Natural killer cell (primary cell): ENCODE results near the gene KDSR. TPM values are rescaled to one million over a fixed set of nuclear protein-coding genes. Genes with fewer than 3 reads are reported as not detected.
A peak's percentile ranks its signal among the peaks of the same experiment; 100 is the strongest.

Experiments used
- ATAC-seq, 3 donors: fragments of 150-1000 bp in 2 of 3; fragments of 200-7000 bp in 1 of 3; cut with Tn5 transposase; 1 replicate in 1 of 3; 2 replicates in 2 of 3; pipeline ENCODE4 v1.10.0; 2021; ENCODE audit warnings: mild to moderate bottlenecking in 2 of 3, moderate library complexity in 2 of 3
- DNase-seq, 2 donors: peaks; one replicate each; pipeline versions ENCODE4 v3.0.0 to v3.0.0-alpha.2; 2013 to 2021; ENCODE audit warnings: mixed read lengths in 1 of 2
- H3K27ac ChIP-seq: one replicate; pipeline ENCODE4 v1.5.1; 2013; ENCODE audit warnings: mild to moderate bottlenecking, low read length
- H3K27me3 ChIP-seq: one replicate; pipeline ENCODE4 v1.6.1; 2013; ENCODE audit warnings: low read length; ENCODE audit not compliant: control insufficient read depth, insufficient read depth
- H3K36me3 ChIP-seq: one replicate; pipeline ENCODE4 v1.6.1; 2013; ENCODE audit warnings: low read length; ENCODE audit not compliant: control insufficient read depth, insufficient read depth
- H3K4me1 ChIP-seq: one replicate; pipeline ENCODE4 v1.6.1; 2013; ENCODE audit warnings: low read length; ENCODE audit not compliant: control insufficient read depth, insufficient read depth
- H3K4me3 ChIP-seq: one replicate; pipeline ENCODE4 v1.5.1; 2013; ENCODE audit warnings: low read length
- H3K9me3 ChIP-seq: one replicate; pipeline ENCODE4 v1.6.1; 2013; ENCODE audit warnings: low read length; ENCODE audit not compliant: control insufficient read depth, insufficient read depth
- H3K27ac Mint-ChIP-seq, 2 donors: one replicate each; pipeline ENCODE4 v1.8.0; 2022; ENCODE audit warnings: mild to moderate bottlenecking in 2 of 2, mixed read lengths in 2 of 2, moderate library complexity in 1 of 2
- H3K27me3 Mint-ChIP-seq, 2 donors: one replicate each; pipeline ENCODE4 v1.8.0; 2022; ENCODE audit warnings: low read depth in 2 of 2, mixed read lengths in 2 of 2
- H3K36me3 Mint-ChIP-seq: one replicate; pipeline ENCODE4 v1.8.0; 2022; ENCODE audit warnings: mixed read lengths
- H3K4me1 Mint-ChIP-seq, 2 donors: one replicate each; pipeline ENCODE4 v1.8.0; 2022; ENCODE audit warnings: mixed read lengths in 2 of 2
- H3K4me3 Mint-ChIP-seq: one replicate; pipeline ENCODE4 v1.8.0; 2022; ENCODE audit warnings: mild to moderate bottlenecking, moderate library complexity, mixed read lengths
- H3K9me3 Mint-ChIP-seq, 2 donors: one replicate each; pipeline ENCODE4 v1.8.0; 2022; ENCODE audit warnings: mixed read lengths in 2 of 2
- WGBS: methylation state at CpG from one replicate; pipeline ENCODE4 v1.1.7; 2013; ENCODE audit warnings: missing lambda C conversion rate; ENCODE audit not compliant: insufficient coverage; 5-methylcytosine and 5-hydroxymethylcytosine counted together
- intact Hi-C: fragments of 100-400 bp; cut with micrococcal nuclease; formaldehyde crosslinking; loops from one replicate; pipeline ENCODE4 v1.14.2; 2022
- total RNA-seq, 4 donors: library from RNA; stranded (reverse); fragments of 120-200 nt in 1 of 4; gene quantifications; one replicate each; pipeline versions ENCODE4 v1.2.3 to v1.2.4, GENCODE V29; 2013 to 2022
- TF ChIP-seq, protein P1 (sequence below): fragments of 200-600 bp; IDR thresholded peaks from one replicate; pipeline ENCODE4 v1.8.0; 2022; ENCODE audit warnings: antibody characterized with exemption

The KDSR gene
- total RNA-seq, 3 donors from 2014 or later (not counting 1 experiment from before 2014, with no cell fraction given): 11.1 to 15.1 (median 11.6) TPM

DNA sequence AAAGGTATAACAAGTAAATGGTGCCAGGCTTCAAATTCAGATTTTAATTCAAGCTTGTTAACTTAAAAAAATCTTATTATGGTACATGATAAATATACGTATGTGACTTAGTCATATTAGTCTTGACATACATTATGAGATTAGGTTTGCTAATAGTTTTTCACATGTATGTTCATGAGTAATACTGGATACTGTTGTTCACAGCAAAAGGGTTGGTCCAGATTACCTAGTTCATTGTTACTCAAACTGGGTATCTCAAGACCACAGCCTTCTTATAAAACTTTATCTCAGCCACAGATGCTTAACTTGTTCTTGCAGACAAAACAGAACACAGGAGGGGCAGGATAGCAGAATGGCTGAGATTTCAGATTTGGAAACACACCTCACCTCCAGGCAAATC is 28.5 kb upstream of the KDSR start:
- no peak overlapping the region for H3K27ac ChIP-seq
- Mint-ChIP-seq H3K9me3 (no peaks in the 10 kb centered on the region), H3K36me3 (no peaks in the 10 kb centered on the region), H3K27me3 (no peaks in the 10 kb centered on the region), H3K27ac (no peak overlapping the region), H3K4me1 (peaks cover 0 to 7% of the 10 kb centered on the region in 2 donors), H3K4me3 (no peak overlapping the region)
- intact Hi-C loops: no loop called here
- H3K9me3 ChIP-seq: no peaks in the 10 kb centered on the region
- no peak for ATAC-seq
- H3K36me3 ChIP-seq: peaks cover 78% of the 10 kb centered on the region
- DNase-seq: no peak
- WGBS: no CpG with 5 or more reads among the region's 1 CpG
- no peaks in the 10 kb centered on the region for H3K27me3 ChIP-seq
- no peaks in the 10 kb centered on the region for H3K4me1 ChIP-seq
- no peak overlapping the region for H3K4me3 ChIP-seq
- TF ChIP-seq, protein P1, sequence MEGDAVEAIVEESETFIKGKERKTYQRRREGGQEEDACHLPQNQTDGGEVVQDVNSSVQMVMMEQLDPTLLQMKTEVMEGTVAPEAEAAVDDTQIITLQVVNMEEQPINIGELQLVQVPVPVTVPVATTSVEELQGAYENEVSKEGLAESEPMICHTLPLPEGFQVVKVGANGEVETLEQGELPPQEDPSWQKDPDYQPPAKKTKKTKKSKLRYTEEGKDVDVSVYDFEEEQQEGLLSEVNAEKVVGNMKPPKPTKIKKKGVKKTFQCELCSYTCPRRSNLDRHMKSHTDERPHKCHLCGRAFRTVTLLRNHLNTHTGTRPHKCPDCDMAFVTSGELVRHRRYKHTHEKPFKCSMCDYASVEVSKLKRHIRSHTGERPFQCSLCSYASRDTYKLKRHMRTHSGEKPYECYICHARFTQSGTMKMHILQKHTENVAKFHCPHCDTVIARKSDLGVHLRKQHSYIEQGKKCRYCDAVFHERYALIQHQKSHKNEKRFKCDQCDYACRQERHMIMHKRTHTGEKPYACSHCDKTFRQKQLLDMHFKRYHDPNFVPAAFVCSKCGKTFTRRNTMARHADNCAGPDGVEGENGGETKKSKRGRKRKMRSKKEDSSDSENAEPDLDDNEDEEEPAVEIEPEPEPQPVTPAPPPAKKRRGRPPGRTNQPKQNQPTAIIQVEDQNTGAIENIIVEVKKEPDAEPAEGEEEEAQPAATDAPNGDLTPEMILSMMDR: no peak

GRCh38 chr18:63394954-63395353 is 27.9 kb upstream of the KDSR start:
- H3K4me3 ChIP-seq: no peak overlapping the region
- intact Hi-C loops: no loop called here
- DNase-seq (no peak), ATAC-seq (no peak)
- Mint-ChIP-seq H3K4me1 (peaks cover 0 to 3% of the 10 kb centered on the region in 2 donors), H3K27me3 (no peaks in the 10 kb centered on the region), H3K36me3 (no peaks in the 10 kb centered on the region), H3K9me3 (no peaks in the 10 kb centered on the region), H3K4me3 (no peak overlapping the region), H3K27ac (no peak overlapping the region)
- TF ChIP-seq, protein P1: no peak
- H3K4me1 ChIP-seq: no peaks in the 10 kb centered on the region
- no peaks in the 10 kb centered on the region for H3K9me3 ChIP-seq
- H3K27ac ChIP-seq: no peak overlapping the region
- peaks cover 74% of the 10 kb centered on the region for H3K36me3 ChIP-seq
- 100% methylated on average over 2 of the region's 3 CpGs for WGBS
- no peaks in the 10 kb centered on the region for H3K27me3 ChIP-seq

- H3K27ac ChIP-seq: no peak overlapping the region
- H3K27ac Mint-ChIP-seq: peak overlapping the region in 1 of 2 donors; percentile 56
- H3K9me3 ChIP-seq: no peaks in the 10 kb centered on the region
- no peaks in the 10 kb centered on the region for H3K27me3 Mint-ChIP-seq
- no peaks in the 10 kb centered on the region for H3K4me1 ChIP-seq
- H3K4me1 Mint-ChIP-seq: no peaks in the 10 kb centered on the region
- no peaks in the 10 kb centered on the region for H3K9me3 Mint-ChIP-seq
- H3K36me3 Mint-ChIP-seq: peaks cover 7% of the 10 kb centered on the region
- no CpG with 5 or more reads among the region's 4 CpGs for WGBS
- peaks cover 24% of the 10 kb centered on the region for H3K36me3 ChIP-seq
- TF ChIP-seq, protein P1: no peak
- no peak overlapping the region for H3K4me3 ChIP-seq
- no peak for ATAC-seq
- H3K27me3 ChIP-seq: no peaks in the 10 kb centered on the region
- H3K4me3 Mint-ChIP-seq: no peak overlapping the region
- DNase-seq: no peak
- intact Hi-C loops: no loop called here
These were observed 20.9 kb upstream of the KDSR start for GRCh38 chr18:63387861-63388260.

- Histone ChIP-seq H3K36me3 (no peaks in the 10 kb centered on the region), H3K4me3 (no peak overlapping the region), H3K9me3 (no peaks in the 10 kb centered on the region), H3K4me1 (no peaks in the 10 kb centered on the region), H3K27me3 (no peaks in the 10 kb centered on the region), H3K27ac (no peak overlapping the region)
- ATAC-seq (no peak), DNase-seq (no peak)
- Mint-ChIP-seq H3K4me3 (no peak overlapping the region), H3K36me3 (peaks cover 7% of the 10 kb centered on the region), H3K27ac (no peak overlapping the region), H3K9me3 (no peaks in the 10 kb centered on the region), H3K4me1 (peaks cover 7 to 9% of the 10 kb centered on the region in 2 donors), H3K27me3 (no peaks in the 10 kb centered on the region)
- TF ChIP-seq, protein P1: no peak
- WGBS: 81% methylated on average over 3 of the region's 3 CpGs
- intact Hi-C loops: no loop called here
These were observed 15.8 kb upstream of the KDSR start for GRCh38 chr18:63382843-63383242.
